ENCODE results near the gene CPXM2.

CPXM2 gene

GRCh38 chr10:123891144-123892071 is at the start of gene CPXM2:
TSS of gene CPXM2 (minus strand) at chr10:123891807. CDS start at chr10:123891659, 148 bp downstream.
- no peak for DNase-seq

- DNase-seq, result no peak
Measured at GRCh38 chr10:123939591-123939990, 48.0 kb upstream of the CPXM2 start.

GRCh38 chr10:123938890-123939289 is 47.3 kb upstream of the CPXM2 start:
- DNase-seq, result no peak

- DNase-seq, result no peak
Measured at GRCh38 chr10:123936426-123936825, 44.8 kb upstream of the CPXM2 start.

- no peak for DNase-seq
Measured at GRCh38 chr10:123935680-123936079, 44.1 kb upstream of the CPXM2 start.

GRCh38 chr10:123934846-123935245 is 43.2 kb upstream of the CPXM2 start:
- DNase-seq, result no peak

- DNase-seq, result no peak
Measured at GRCh38 chr10:123930340-123931001, 38.9 kb upstream of the CPXM2 start.

- no peak for DNase-seq
Measured at GRCh38 chr10:123929791-123930190, 38.2 kb upstream of the CPXM2 start.

GRCh38 chr10:123928427-123928826 is 36.8 kb upstream of the CPXM2 start:
- DNase-seq, result no peak

GRCh38 chr10:123926401-123927264 is 35.0 kb upstream of the CPXM2 start:
- no peak for DNase-seq

GRCh38 chr10:123922126-123922525 is 30.5 kb upstream of the CPXM2 start:
- DNase-seq, result no peak

GRCh38 chr10:123916775-123917174 is 25.2 kb upstream of the CPXM2 start:
- DNase-seq, result no peak

GRCh38 chr10:123913688-123914268 is 22.2 kb upstream of the CPXM2 start:
- DNase-seq, result no peak

- DNase-seq, result no peak
Measured at GRCh38 chr10:123912871-123913270, 21.3 kb upstream of the CPXM2 start.

- DNase-seq, result no peak
Measured at GRCh38 chr10:123912466-123912865, 20.9 kb upstream of the CPXM2 start.

GRCh38 chr10:123911866-123912265 is 20.3 kb upstream of the CPXM2 start:
- no peak for DNase-seq

GRCh38 chr10:123909866-123910265 is 18.3 kb upstream of the CPXM2 start:
- no peak for DNase-seq

GRCh38 chr10:123909426-123909825 is 17.8 kb upstream of the CPXM2 start:
- DNase-seq, result no peak

- no peak for DNase-seq
Measured at GRCh38 chr10:123908379-123908778, 16.8 kb upstream of the CPXM2 start.

GRCh38 chr10:123906884-123907652 is 15.5 kb upstream of the CPXM2 start:
- DNase-seq, result no peak

- DNase-seq, result no peak
Measured at GRCh38 chr10:123906296-123906695, 14.7 kb upstream of the CPXM2 start.

- no peak for DNase-seq
Measured at GRCh38 chr10:123904834-123905409, 13.3 kb upstream of the CPXM2 start.

All from NCI-H446 (cell line).